Fibroblast of lung (primary cell): ENCODE results near the gene MOSMO. TPM values are rescaled to one million over a fixed set of nuclear protein-coding genes. Genes with fewer than 3 reads are reported as not detected.

Experiments used
- DNase-seq, 2 donors: peaks; one replicate each; pipeline versions ENCODE4 v3.0.0 to v3.0.0-alpha.2; 2010; ENCODE audit warnings: low read depth in 2 of 2
- H2AFZ ChIP-seq: 2 replicates; pipeline ENCODE4 v1.5.1; 2012; ENCODE audit warnings: low read length, control low read depth, inconsistent platforms
- H3K27ac ChIP-seq: 2 replicates; pipeline ENCODE4 v1.5.1; 2011; ENCODE audit warnings: low read length, control low read depth; ENCODE audit not compliant: insufficient read depth
- H3K27me3 ChIP-seq: 2 replicates; pipeline ENCODE4 v1.5.1; 2011; ENCODE audit warnings: mild to moderate bottlenecking, low read length; ENCODE audit not compliant: control insufficient read depth, insufficient read depth
- H3K36me3 ChIP-seq: 2 replicates; pipeline ENCODE4 v1.5.1; 2011; ENCODE audit warnings: low read length; ENCODE audit not compliant: control insufficient read depth, insufficient read depth
- H3K4me1 ChIP-seq: 2 replicates; pipeline ENCODE4 v1.5.1; 2011; ENCODE audit warnings: low read length; ENCODE audit not compliant: control insufficient read depth, insufficient read depth; ENCODE audit errors: extremely low read depth
- H3K4me2 ChIP-seq: 2 replicates; pipeline ENCODE4 v1.5.1; 2011; ENCODE audit warnings: low read length, control low read depth; ENCODE audit not compliant: insufficient read depth; ENCODE audit errors: extremely low read depth
- H3K4me3 ChIP-seq, 4 experiments: fragments of 200-600 bp in 1 of 4; sonication (generic) in 1 of 4; replicated peaks in 1 of 4; 2 replicates each; pipeline ENCODE4 v1.5.1; 2011 to 2016; ENCODE audit warnings: low read length in 4 of 4, low read depth in 3 of 4, mild to moderate bottlenecking in 3 of 4, control low read depth in 2 of 4, inconsistent platforms in 1 of 4, mixed read lengths in 1 of 4; ENCODE audit not compliant: insufficient read depth in 1 of 4; ENCODE audit errors: control extremely low read depth in 1 of 4
- H3K79me2 ChIP-seq: 2 replicates; pipeline ENCODE4 v1.5.1; 2012; ENCODE audit warnings: mild to moderate bottlenecking, low read length, inconsistent platforms; ENCODE audit not compliant: control insufficient read depth, insufficient read depth
- H3K9ac ChIP-seq: 2 replicates; pipeline ENCODE4 v1.5.1; 2011; ENCODE audit warnings: mild to moderate bottlenecking, low read length, control low read depth; ENCODE audit not compliant: insufficient read depth
- H3K9me3 ChIP-seq: 2 replicates; pipeline ENCODE4 v1.5.1; 2012; ENCODE audit warnings: low read depth, low read length; ENCODE audit not compliant: control insufficient read depth, insufficient read depth
- H4K20me1 ChIP-seq: 2 replicates; pipeline ENCODE4 v1.5.1; 2011; ENCODE audit warnings: low read length; ENCODE audit not compliant: control insufficient read depth, insufficient read depth; ENCODE audit errors: extremely low read depth
- CTCF ChIP-seq, 2 donors: IDR thresholded peaks in 1 of 2; conservative IDR thresholded peaks in 1 of 2; 1 replicate in 1 of 2; 2 replicates in 1 of 2; pipeline ENCODE4 v1.5.1; 2011 to 2012; ENCODE audit warnings: low read length in 2 of 2, control low read depth in 1 of 2, inconsistent platforms in 1 of 2, low read depth in 1 of 2, mild to moderate bottlenecking in 1 of 2
- EZH2 ChIP-seq: IDR thresholded peaks from 2 replicates; pipeline ENCODE4 v1.5.1; 2012; ENCODE audit warnings: low read length, control low read depth, mild to moderate bottlenecking; ENCODE audit errors: missing control alignments
- polyA plus RNA-seq, 2 donors: library from polyadenylated mRNA; depleted of rRNA in 1 of 2; stranded (reverse) in 1 of 2; unstranded in 1 of 2; fragments of >200 nt; gene quantifications; 2 replicates each; pipeline ENCODE4 v1.2.1, GENCODE V29; 2011 to 2012; ENCODE audit warnings: missing spikeins in 1 of 2
- total RNA-seq: library from RNA; depleted of rRNA; stranded (reverse); fragments of >200 nt; gene quantifications from 2 replicates; pipeline ENCODE4 v1.2.1, GENCODE V29; 2014

MOSMO gene
- total and polyA plus RNA-seq, 2 donors (not counting 1 experiment from before 2014, with no cell fraction given) = 13.7 to 14.0 TPM

GRCh38 chr16:22077700-22078313 lies 69.9 kb downstream of the MOSMO start:
- Histone ChIP-seq H3K36me3 (no peaks in the 10 kb centered on the region), H3K9me3 (no peaks in the 10 kb centered on the region), H3K27ac (no peak overlapping the region), H3K4me1 (peaks cover 5% of the 10 kb centered on the region), H3K4me3 (no peak overlapping the region), H2AFZ (no peak overlapping the region), H3K9ac (no peak overlapping the region), H3K4me2 (no peak overlapping the region), H3K27me3 (no peaks in the 10 kb centered on the region), H3K79me2 (peaks cover 6% of the 10 kb centered on the region), H4K20me1 (no peaks in the 10 kb centered on the region)
- DNase-seq = peak; percentile 29 to 74
- TF ChIP-seq EZH2 = no peak
- TF ChIP-seq CTCF (conservative IDR thresholded peaks at IDR 0.05 in 1 of 2, IDR thresholded peaks at IDR 0.05 in 1 of 2; ENCODE audit: low read depth in 1 of 2, low read length in 2 of 2) = peak; percentile 81 to 85

GRCh38 chr16:22078656-22079055 lies 70.7 kb downstream of the MOSMO start:
- no peaks in the 10 kb centered on the region for H3K36me3 ChIP-seq
- H3K27me3 ChIP-seq = no peaks in the 10 kb centered on the region
- TF ChIP-seq CTCF (conservative IDR thresholded peaks at IDR 0.05 in 1 of 2, IDR thresholded peaks at IDR 0.05 in 1 of 2; ENCODE audit: low read depth in 1 of 2, low read length in 2 of 2) = no peak
- no peak for TF ChIP-seq EZH2
- H3K9me3 ChIP-seq = no peaks in the 10 kb centered on the region
- DNase-seq = no peak
- no peak overlapping the region for H2AFZ ChIP-seq
- no peak overlapping the region for H3K4me2 ChIP-seq
- no peak overlapping the region for H3K4me3 ChIP-seq
- H3K9ac ChIP-seq = no peak overlapping the region
- no peaks in the 10 kb centered on the region for H4K20me1 ChIP-seq
- peaks cover 2% of the 10 kb centered on the region for H3K79me2 ChIP-seq
- H3K27ac ChIP-seq = no peak overlapping the region
- H3K4me1 ChIP-seq = peaks cover 5% of the 10 kb centered on the region

GRCh38 chr16:22081050-22081449 lies 73.1 kb downstream of the MOSMO start:
- no peaks in the 10 kb centered on the region for H3K79me2 ChIP-seq
- no peak overlapping the region for H3K4me2 ChIP-seq
- H3K9me3 ChIP-seq = no peaks in the 10 kb centered on the region
- H3K9ac ChIP-seq = no peak overlapping the region
- H3K27me3 ChIP-seq = no peaks in the 10 kb centered on the region
- H3K4me1 ChIP-seq = no peaks in the 10 kb centered on the region
- no peaks in the 10 kb centered on the region for H4K20me1 ChIP-seq
- no peak overlapping the region for H3K27ac ChIP-seq
- H2AFZ ChIP-seq = no peak overlapping the region
- H3K4me3 ChIP-seq = no peak overlapping the region
- no peaks in the 10 kb centered on the region for H3K36me3 ChIP-seq
- TF ChIP-seq CTCF (conservative IDR thresholded peaks at IDR 0.05 in 1 of 2, IDR thresholded peaks at IDR 0.05 in 1 of 2; ENCODE audit: low read depth in 1 of 2, low read length in 2 of 2) = no peak
- no peak for TF ChIP-seq EZH2
- no peak for DNase-seq
